WI38 (cell line): ENCODE data around the gene PARD3B.

ENCODE experiments used
- H3K4me3 ChIP-seq: 2 replicates; pipeline ENCODE4 v1.5.1; 2011; ENCODE audit warnings: low read depth, mild to moderate bottlenecking, control low read depth, low read length
- CTCF ChIP-seq: IDR thresholded peaks from 2 replicates; pipeline ENCODE4 v1.5.1; 2012; ENCODE audit warnings: low read depth, mild to moderate bottlenecking, control low read depth, low read length

Gene PARD3B

GRCh38 chr2:204717591-204717990 lies 172.3 kb downstream of the PARD3B start:
- TF ChIP-seq CTCF = no peak
- no peak overlapping the region for H3K4me3 ChIP-seq

GRCh38 chr2:204718607-204719006 lies 173.3 kb downstream of the PARD3B start:
- TF ChIP-seq CTCF = no peak
- H3K4me3 ChIP-seq = no peak overlapping the region

GRCh38 chr2:204720874-204721273 lies 175.6 kb downstream of the PARD3B start:
- TF ChIP-seq CTCF = no peak
- no peak overlapping the region for H3K4me3 ChIP-seq

GRCh38 chr2:204722207-204722606 lies 176.9 kb downstream of the PARD3B start:
- TF ChIP-seq CTCF = no peak
- H3K4me3 ChIP-seq = no peak overlapping the region

- no peak for TF ChIP-seq CTCF
- no peak overlapping the region for H3K4me3 ChIP-seq
These were observed 177.4 kb downstream of the PARD3B start for GRCh38 chr2:204722691-204723090.

GRCh38 chr2:204725693-204726360 lies 180.6 kb downstream of the PARD3B start:
- H3K4me3 ChIP-seq = no peak overlapping the region
- no peak for TF ChIP-seq CTCF

- H3K4me3 ChIP-seq = no peak overlapping the region
- TF ChIP-seq CTCF = no peak
These were observed 181.6 kb downstream of the PARD3B start for GRCh38 chr2:204726831-204727230.
